Measurements from ENCODE around the gene STYK1. TPM values are rescaled to one million over a fixed set of nuclear protein-coding genes. Genes with fewer than 3 reads are reported as not detected.

The STYK1 gene
- total and polyA plus RNA-seq, 4 donors: 0.03 to 1.3 (median 0.08) TPM; not detected in 1

DNA sequence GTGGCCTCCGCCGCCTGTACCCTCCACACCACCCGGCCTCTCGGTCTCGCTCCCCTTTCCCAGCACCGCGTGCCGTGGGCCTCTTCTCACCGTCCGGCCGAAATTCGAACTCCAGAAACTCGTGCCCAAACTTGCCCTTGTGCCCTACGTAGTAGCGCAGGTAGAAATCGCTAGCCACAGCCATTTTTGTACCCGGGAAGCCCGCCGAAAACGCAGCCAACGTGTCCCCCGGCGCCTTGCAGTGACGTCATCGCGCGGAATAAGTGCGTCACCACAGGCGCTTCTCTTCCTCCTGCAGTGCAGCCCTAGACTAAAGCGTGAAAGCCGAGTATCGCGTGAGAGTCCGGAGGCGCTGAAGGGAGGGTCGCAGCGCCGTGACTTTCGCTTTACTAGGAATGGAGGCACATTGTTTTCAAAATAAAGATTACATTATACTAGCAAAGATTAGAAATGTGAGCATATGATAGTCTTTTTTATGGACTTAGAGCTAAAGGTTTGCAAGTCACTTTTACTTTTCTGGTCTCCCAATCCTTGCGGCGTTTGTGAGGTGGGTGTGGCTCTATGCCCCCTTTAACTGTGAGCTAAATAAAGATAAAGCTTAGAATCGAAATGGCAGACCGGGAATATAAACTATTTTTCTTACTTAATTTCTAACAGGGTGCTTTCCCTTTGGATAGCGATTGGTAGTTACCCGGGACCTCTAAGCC is 60.4 kb downstream of the STYK1 start, which contains the start of gene MAGOHB:
Gene MAGOHB, minus strand, starts transcription at position 261 of the 707 bp plus-strand sequence. Its CDS starts 77 bp downstream, at position 184.
- H3K27me3 ChIP-seq (ENCODE audit: control insufficient read depth in 4 of 4, insufficient read depth in 4 of 4, low read length in 3 of 4): no peaks in the 10 kb centered on the region
- H3K9me3 ChIP-seq (ENCODE audit: control insufficient read depth in 4 of 4, low read length in 3 of 4): no peaks in the 10 kb centered on the region
- DNase-seq (ENCODE audit: low spot score): peak; percentile 99
- peak within 1 kb of the TSS; percentile 93 for H3K9ac ChIP-seq (ENCODE audit: low read depth in 1 of 2, low read length in 2 of 2)
- peaks cover 2 to 24% (median 16%) of the 10 kb centered on the region in 4 donors for H3K4me1 ChIP-seq (ENCODE audit: control insufficient read depth in 4 of 4, insufficient read depth in 4 of 4, low read length in 3 of 4)
- TF ChIP-seq RAD21 (IDR thresholded peaks at IDR 0.05): peak in 1 of 2 donors; percentile 34
- TF ChIP-seq, protein P1, sequence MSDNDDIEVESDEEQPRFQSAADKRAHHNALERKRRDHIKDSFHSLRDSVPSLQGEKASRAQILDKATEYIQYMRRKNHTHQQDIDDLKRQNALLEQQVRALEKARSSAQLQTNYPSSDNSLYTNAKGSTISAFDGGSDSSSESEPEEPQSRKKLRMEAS (IDR thresholded peaks at IDR 0.05): peak; percentile 96
- TF ChIP-seq GABPA (IDR thresholded peaks at IDR 0.05 in 1 of 2, conservative IDR thresholded peaks at IDR 0.05 in 1 of 2): peak in 1 of 2 donors; percentile 83
- TF ChIP-seq, protein P2, sequence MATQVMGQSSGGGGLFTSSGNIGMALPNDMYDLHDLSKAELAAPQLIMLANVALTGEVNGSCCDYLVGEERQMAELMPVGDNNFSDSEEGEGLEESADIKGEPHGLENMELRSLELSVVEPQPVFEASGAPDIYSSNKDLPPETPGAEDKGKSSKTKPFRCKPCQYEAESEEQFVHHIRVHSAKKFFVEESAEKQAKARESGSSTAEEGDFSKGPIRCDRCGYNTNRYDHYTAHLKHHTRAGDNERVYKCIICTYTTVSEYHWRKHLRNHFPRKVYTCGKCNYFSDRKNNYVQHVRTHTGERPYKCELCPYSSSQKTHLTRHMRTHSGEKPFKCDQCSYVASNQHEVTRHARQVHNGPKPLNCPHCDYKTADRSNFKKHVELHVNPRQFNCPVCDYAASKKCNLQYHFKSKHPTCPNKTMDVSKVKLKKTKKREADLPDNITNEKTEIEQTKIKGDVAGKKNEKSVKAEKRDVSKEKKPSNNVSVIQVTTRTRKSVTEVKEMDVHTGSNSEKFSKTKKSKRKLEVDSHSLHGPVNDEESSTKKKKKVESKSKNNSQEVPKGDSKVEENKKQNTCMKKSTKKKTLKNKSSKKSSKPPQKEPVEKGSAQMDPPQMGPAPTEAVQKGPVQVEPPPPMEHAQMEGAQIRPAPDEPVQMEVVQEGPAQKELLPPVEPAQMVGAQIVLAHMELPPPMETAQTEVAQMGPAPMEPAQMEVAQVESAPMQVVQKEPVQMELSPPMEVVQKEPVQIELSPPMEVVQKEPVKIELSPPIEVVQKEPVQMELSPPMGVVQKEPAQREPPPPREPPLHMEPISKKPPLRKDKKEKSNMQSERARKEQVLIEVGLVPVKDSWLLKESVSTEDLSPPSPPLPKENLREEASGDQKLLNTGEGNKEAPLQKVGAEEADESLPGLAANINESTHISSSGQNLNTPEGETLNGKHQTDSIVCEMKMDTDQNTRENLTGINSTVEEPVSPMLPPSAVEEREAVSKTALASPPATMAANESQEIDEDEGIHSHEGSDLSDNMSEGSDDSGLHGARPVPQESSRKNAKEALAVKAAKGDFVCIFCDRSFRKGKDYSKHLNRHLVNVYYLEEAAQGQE (IDR thresholded peaks at IDR 0.05): peak; percentile 54
- no peak for TF ChIP-seq FOXA2 (IDR thresholded peaks at IDR 0.05)
- peak; percentile 71 to 83 for TF ChIP-seq JUND (IDR thresholded peaks at IDR 0.05)
- no peak for TF ChIP-seq HNF4G (IDR thresholded peaks at IDR 0.05)
- no peak for TF ChIP-seq NR2F2 (IDR thresholded peaks at IDR 0.05)
- TF ChIP-seq SP1 (IDR thresholded peaks at IDR 0.05): peak; percentile 49
- TF ChIP-seq HNF4A (conservative IDR thresholded peaks at IDR 0.05): peak in 1 of 2 donors; percentile 16
- TF ChIP-seq, protein P3, sequence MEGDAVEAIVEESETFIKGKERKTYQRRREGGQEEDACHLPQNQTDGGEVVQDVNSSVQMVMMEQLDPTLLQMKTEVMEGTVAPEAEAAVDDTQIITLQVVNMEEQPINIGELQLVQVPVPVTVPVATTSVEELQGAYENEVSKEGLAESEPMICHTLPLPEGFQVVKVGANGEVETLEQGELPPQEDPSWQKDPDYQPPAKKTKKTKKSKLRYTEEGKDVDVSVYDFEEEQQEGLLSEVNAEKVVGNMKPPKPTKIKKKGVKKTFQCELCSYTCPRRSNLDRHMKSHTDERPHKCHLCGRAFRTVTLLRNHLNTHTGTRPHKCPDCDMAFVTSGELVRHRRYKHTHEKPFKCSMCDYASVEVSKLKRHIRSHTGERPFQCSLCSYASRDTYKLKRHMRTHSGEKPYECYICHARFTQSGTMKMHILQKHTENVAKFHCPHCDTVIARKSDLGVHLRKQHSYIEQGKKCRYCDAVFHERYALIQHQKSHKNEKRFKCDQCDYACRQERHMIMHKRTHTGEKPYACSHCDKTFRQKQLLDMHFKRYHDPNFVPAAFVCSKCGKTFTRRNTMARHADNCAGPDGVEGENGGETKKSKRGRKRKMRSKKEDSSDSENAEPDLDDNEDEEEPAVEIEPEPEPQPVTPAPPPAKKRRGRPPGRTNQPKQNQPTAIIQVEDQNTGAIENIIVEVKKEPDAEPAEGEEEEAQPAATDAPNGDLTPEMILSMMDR (IDR thresholded peaks at IDR 0.05; ENCODE audit: low read depth, low read length, missing input control): no peak
- peak; percentile 29 for TF ChIP-seq TAF1 (conservative IDR thresholded peaks at IDR 0.05)
- no peak for TF ChIP-seq EGR1 (IDR thresholded peaks at IDR 0.05; ENCODE audit: low read depth in 2 of 2)
- TF ChIP-seq, protein P4, sequence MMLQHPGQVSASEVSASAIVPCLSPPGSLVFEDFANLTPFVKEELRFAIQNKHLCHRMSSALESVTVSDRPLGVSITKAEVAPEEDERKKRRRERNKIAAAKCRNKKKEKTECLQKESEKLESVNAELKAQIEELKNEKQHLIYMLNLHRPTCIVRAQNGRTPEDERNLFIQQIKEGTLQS (IDR thresholded peaks at IDR 0.05): peak; percentile 40
- peak; percentile 18 for TF ChIP-seq FOXA1 (IDR thresholded peaks at IDR 0.05)
- peak; percentile 18 to 37 for TF ChIP-seq RXRA (IDR thresholded peaks at IDR 0.05)
- TF ChIP-seq, protein P5, sequence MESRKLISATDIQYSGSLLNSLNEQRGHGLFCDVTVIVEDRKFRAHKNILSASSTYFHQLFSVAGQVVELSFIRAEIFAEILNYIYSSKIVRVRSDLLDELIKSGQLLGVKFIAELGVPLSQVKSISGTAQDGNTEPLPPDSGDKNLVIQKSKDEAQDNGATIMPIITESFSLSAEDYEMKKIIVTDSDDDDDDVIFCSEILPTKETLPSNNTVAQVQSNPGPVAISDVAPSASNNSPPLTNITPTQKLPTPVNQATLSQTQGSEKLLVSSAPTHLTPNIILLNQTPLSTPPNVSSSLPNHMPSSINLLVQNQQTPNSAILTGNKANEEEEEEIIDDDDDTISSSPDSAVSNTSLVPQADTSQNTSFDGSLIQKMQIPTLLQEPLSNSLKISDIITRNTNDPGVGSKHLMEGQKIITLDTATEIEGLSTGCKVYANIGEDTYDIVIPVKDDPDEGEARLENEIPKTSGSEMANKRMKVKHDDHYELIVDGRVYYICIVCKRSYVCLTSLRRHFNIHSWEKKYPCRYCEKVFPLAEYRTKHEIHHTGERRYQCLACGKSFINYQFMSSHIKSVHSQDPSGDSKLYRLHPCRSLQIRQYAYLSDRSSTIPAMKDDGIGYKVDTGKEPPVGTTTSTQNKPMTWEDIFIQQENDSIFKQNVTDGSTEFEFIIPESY (IDR thresholded peaks at IDR 0.05): peak; percentile 99
- TF ChIP-seq YY1 (IDR thresholded peaks at IDR 0.05): peak; percentile 97
- WGBS: under 1% methylated on average over 45 of the region's 45 CpGs
- peaks cover 0 to 6% (median 3%) of the 10 kb centered on the region in 4 donors for H3K36me3 ChIP-seq (ENCODE audit: control insufficient read depth in 4 of 4, insufficient read depth in 3 of 4, low read depth in 1 of 4, low read length in 3 of 4)
- H3K4me3 ChIP-seq (ENCODE audit: low read depth in 1 of 3, low read length in 3 of 3): peak within 1 kb of the TSS; percentile 74 to 99 (median 91)
- peak within 1 kb of the TSS; percentile 81 to 85 for H3K27ac ChIP-seq (ENCODE audit: low read depth in 1 of 2, low read length in 2 of 2)

Measured in liver (tissue), 9 donors.